Nephron progenitor cell (in vitro differentiated cells): ENCODE results near the gene KIF3B.
"Not testable (repeated sequence)": the region's sequence is repeated elsewhere in the genome, so short reads cannot be mapped to it uniquely, and the experiment has no call there.

Experiments used
- DNase-seq: peaks from one replicate; pipeline ENCODE4 v3.0.0; 2021
- H3K27ac Mint-ChIP-seq: 2 replicates; pipeline ENCODE4 v1.8.0; 2021; ENCODE audit warnings: mild to moderate bottlenecking, moderate library complexity, mixed read lengths
- H3K27me3 Mint-ChIP-seq: 2 replicates; pipeline ENCODE4 v1.8.0; 2021; ENCODE audit warnings: mild to moderate bottlenecking, low read depth, mixed read lengths; ENCODE audit not compliant: poor library complexity
- H3K36me3 Mint-ChIP-seq: 2 replicates; pipeline ENCODE4 v1.8.0; 2021; ENCODE audit warnings: low read depth, mixed read lengths
- H3K4me1 Mint-ChIP-seq: 2 replicates; pipeline ENCODE4 v1.8.0; 2021; ENCODE audit warnings: mixed read lengths
- H3K4me3 Mint-ChIP-seq: 2 replicates; pipeline ENCODE4 v1.8.0; 2021; ENCODE audit warnings: mild to moderate bottlenecking, moderate library complexity, mixed read lengths
- H3K9me3 Mint-ChIP-seq: 2 replicates; pipeline ENCODE4 v1.8.0; 2021; ENCODE audit warnings: mild to moderate bottlenecking, moderate library complexity, mixed read lengths
- CTCF ChIP-seq: fragments of 200-600 bp; sonication (generic); IDR thresholded peaks from 2 replicates; pipeline ENCODE4 v1.5.0; 2021; ENCODE audit warnings: antibody characterized with exemption

KIF3B gene

GRCh38 chr20:32285621-32286371 lies 8.3 kb downstream of the KIF3B start:
- H3K4me3 Mint-ChIP-seq: no peak overlapping the region
- no peak for DNase-seq
- peaks cover 11% of the 10 kb centered on the region for H3K36me3 Mint-ChIP-seq
- no peaks in the 10 kb centered on the region for H3K4me1 Mint-ChIP-seq
- no peak for TF ChIP-seq CTCF
- H3K27me3 Mint-ChIP-seq: no peaks in the 10 kb centered on the region
- H3K9me3 Mint-ChIP-seq: no peaks in the 10 kb centered on the region
- H3K27ac Mint-ChIP-seq: no peak overlapping the region

GRCh38 chr20:32287231-32287638 lies 9.8 kb downstream of the KIF3B start:
- Mint-ChIP-seq H3K27ac (no peak overlapping the region), H3K9me3 (no peaks in the 10 kb centered on the region), H3K27me3 (no peaks in the 10 kb centered on the region), H3K4me1 (no peaks in the 10 kb centered on the region), H3K4me3 (no peak overlapping the region), H3K36me3 (peaks cover 5% of the 10 kb centered on the region)
- TF ChIP-seq CTCF: no peak
- no peak for DNase-seq

GRCh38 chr20:32288225-32288849 lies 10.9 kb downstream of the KIF3B start:
- Mint-ChIP-seq H3K9me3 (no peaks in the 10 kb centered on the region), H3K27me3 (no peaks in the 10 kb centered on the region), H3K4me1 (peaks cover 5% of the 10 kb centered on the region), H3K36me3 (peaks cover 5% of the 10 kb centered on the region), H3K4me3 (no peak overlapping the region), H3K27ac (no peak overlapping the region)
- no peak for TF ChIP-seq CTCF
- no peak for DNase-seq

- not testable (repeated sequence) for DNase-seq, H3K4me3 Mint-ChIP-seq, H3K9me3 Mint-ChIP-seq, H3K4me1 Mint-ChIP-seq, H3K27me3 Mint-ChIP-seq, H3K36me3 Mint-ChIP-seq, H3K27ac Mint-ChIP-seq
These were observed 11.8 kb downstream of the KIF3B start for GRCh38 chr20:32289299-32289660.

- no peak overlapping the region for H3K27ac Mint-ChIP-seq
These were observed 12.4 kb downstream of the KIF3B start for GRCh38 chr20:32289661-32290431.

More at GRCh38 chr20:32289661-32290431, 12.4 kb downstream of the KIF3B start:
- no peak for DNase-seq
- no peak overlapping the region for H3K4me3 Mint-ChIP-seq
- no peaks in the 10 kb centered on the region for H3K27me3 Mint-ChIP-seq
- H3K9me3 Mint-ChIP-seq: no peaks in the 10 kb centered on the region
- H3K36me3 Mint-ChIP-seq: peaks cover 5% of the 10 kb centered on the region
- no peak for TF ChIP-seq CTCF
- peaks cover 10% of the 10 kb centered on the region for H3K4me1 Mint-ChIP-seq
